Dedifferentiated amniotic fluid mesenchymal stem cell (primary cell): ENCODE data around the gene MYOF.

Source experiments
- DNase-seq: peaks from one replicate; pipeline ENCODE4 v3.0.0-alpha.2; 2016; ENCODE audit errors: extremely low spot score

MYOF gene

GRCh38 chr10:93261089-93261488 is 221.0 kb downstream of the MYOF start:
- no peak for DNase-seq

DNA sequence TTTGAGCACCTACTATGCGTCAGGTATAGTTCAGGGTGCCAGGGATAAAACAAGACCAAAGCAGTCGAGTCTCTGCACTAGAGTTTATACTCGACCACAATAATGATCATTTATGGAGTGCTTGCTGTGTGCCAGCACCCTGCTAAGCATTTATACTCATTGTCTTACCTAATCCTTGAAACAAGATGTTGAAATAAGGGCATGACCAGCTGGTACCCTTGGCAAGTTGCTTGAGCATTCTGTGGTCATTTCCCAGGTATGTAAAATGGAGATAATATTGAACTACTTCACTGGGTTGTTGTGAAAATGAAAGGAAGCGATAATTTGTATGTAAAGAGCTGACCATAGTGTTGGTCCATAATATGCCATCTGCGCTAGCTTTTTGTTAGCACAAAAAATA is 223.0 kb downstream of the MYOF start:
- no peak for DNase-seq
